ENCODE results near the gene PRPSAP2. TPM values are rescaled to one million over a fixed set of nuclear protein-coding genes. Genes with fewer than 3 reads are reported as not detected.
"Not testable (repeated sequence)": the region's sequence is repeated elsewhere in the genome, so short reads cannot be mapped to it uniquely, and the experiment has no call there.

Gene PRPSAP2
- total and polyA plus RNA-seq, 2 of the 4 experiments (the other 2 are of a cell fraction), result 22.9 to 28.1 TPM

DNA sequence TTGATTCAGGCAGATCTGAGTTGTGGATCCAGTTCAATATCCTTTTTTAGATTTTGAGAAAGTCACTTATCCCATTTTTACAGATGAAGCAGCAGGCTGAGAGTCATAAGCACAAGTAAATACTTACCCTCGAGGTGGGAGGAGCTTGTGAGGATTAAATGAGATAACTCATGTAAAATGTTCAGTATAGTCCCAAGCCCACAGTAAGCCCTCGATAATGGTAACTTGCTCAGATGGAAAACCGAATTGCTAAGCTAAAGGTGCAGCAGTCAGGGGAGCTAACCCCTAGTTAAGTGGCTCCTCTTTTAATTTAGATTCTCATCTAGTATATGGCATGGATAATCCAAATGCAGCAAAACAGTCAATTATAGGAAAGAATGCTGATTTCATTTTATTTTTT is 42.0 kb upstream of the PRPSAP2 start:
- H2BK5ac ChIP-seq (ENCODE audit: low read depth, low read length, poor library complexity, severe bottlenecking); in situ Hi-C loops (cut with MboI; ENCODE audit: low sequenced_read_pairs): not testable (repeated sequence)

More for the DNA sequence above, 42.0 kb upstream of the PRPSAP2 start:
- H4K20me1 ChIP-seq (ENCODE audit: insufficient read depth, low read length); H3K4me2 ChIP-seq (ENCODE audit: low read depth, low read length); H3K27ac ChIP-seq (ENCODE audit: insufficient read depth, low read length); H3K23ac ChIP-seq (ENCODE audit: low read depth, low read length); H4K5ac ChIP-seq (ENCODE audit: low read depth, low read length); H3K18ac ChIP-seq (ENCODE audit: low read depth, low read length); H3K9ac ChIP-seq (ENCODE audit: low read depth, low read length); POLR2A ChIA-PET (ENCODE audit: unreplicated experiment); H3K56ac ChIP-seq (ENCODE audit: extremely low read depth, insufficient read depth, low read length); H3K9me1 ChIP-seq (ENCODE audit: insufficient read depth, low read length); H3K4ac ChIP-seq (ENCODE audit: low read depth, low read length); H3K36me3 ChIP-seq (ENCODE audit: control insufficient read depth, insufficient read depth, low read length); H3K27me3 ChIP-seq (ENCODE audit: control insufficient read depth, insufficient read depth, low read length); H2BK120ac ChIP-seq (ENCODE audit: low read depth, low read length); H3K9me3 ChIP-seq (ENCODE audit: control insufficient read depth, insufficient read depth, low read length); H4K91ac ChIP-seq (ENCODE audit: insufficient read depth, low read depth, low read length); intact Hi-C loops (cut with micrococcal nuclease); H2AFZ ChIP-seq (replicated peaks; ENCODE audit: low read length, poor library complexity); H3K4me3 ChIP-seq (ENCODE audit: insufficient read depth, low read depth, low read length); ATAC-seq (ENCODE audit: low read depth); CTCF ChIA-PET; DNase-seq; dilution Hi-C loops (cut with HindIII; ENCODE audit: low sequenced_read_pairs, unreplicated experiment); H2AK9ac ChIP-seq (replicated peaks; ENCODE audit: low read depth, low read length, poor library complexity); H3K14ac ChIP-seq (replicated peaks; ENCODE audit: low read depth, low read length); H4K8ac ChIP-seq (ENCODE audit: low read depth in 2 of 2, low read length in 2 of 2); H2BK15ac ChIP-seq (ENCODE audit: low read depth, low read length); H3K79me1 ChIP-seq (ENCODE audit: low read depth in 1 of 2, low read length in 2 of 2); H2AK5ac ChIP-seq (ENCODE audit: low read depth, low read length); H3K4me1 ChIP-seq (ENCODE audit: control insufficient read depth, insufficient read depth, low read length); BruUV-seq (replicated peaks); H2BK20ac ChIP-seq (ENCODE audit: low read depth, low read length): not testable (repeated sequence)
- WGBS, 2 experiments (ENCODE audit: extremely low coverage in 2 of 2, insufficient read length in 1 of 2), result no CpG with 5 or more reads among the region's 3 CpGs
